Anterior cingulate cortex (tissue), 58 donors: Measurements from ENCODE around the gene BOLA2.
"Not testable (repeated sequence)": the region's sequence is repeated elsewhere in the genome, so short reads cannot be mapped to it uniquely, and the experiment has no call there.

ENCODE experiments used
- DNase-seq, 58 donors: peaks; one replicate each; lab custom pipeline; 2025; lab: John Stamatoyannopoulos, UW

BOLA2 gene

DNA sequence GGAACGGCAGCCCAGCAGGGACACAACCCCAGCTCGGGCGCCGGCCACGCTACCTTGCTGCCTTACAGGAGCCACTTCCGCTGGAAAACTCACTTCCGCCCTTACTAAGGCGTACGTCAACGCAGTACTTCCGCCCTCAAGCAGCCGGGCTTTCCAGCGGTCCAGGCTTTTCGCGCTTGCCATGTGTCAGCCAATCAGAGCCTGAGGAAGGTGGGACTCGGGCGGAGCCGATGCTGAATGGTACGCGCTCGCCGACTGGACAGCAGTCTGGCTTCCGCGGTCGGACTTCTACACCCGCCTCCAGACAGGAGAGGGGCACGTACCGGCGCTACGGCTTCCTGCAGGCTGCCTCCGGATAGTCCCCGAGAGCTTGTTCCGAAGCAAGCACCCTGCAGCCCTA lies at the start of gene BOLA2, which contains the start of gene SLX1B:
Gene BOLA2, minus strand, starts transcription at position 83 of the 400 bp plus-strand sequence. CDS start 98 bp downstream, outside the sequence.
Gene SLX1B, plus strand, starts transcription at position 265 of the 400 bp plus-strand sequence.
- DNase-seq = not testable (repeated sequence)

- not testable (repeated sequence) for DNase-seq
Measured at GRCh38 chr16:29482276-29482675, 28.1 kb upstream of the BOLA2 start.

DNA sequence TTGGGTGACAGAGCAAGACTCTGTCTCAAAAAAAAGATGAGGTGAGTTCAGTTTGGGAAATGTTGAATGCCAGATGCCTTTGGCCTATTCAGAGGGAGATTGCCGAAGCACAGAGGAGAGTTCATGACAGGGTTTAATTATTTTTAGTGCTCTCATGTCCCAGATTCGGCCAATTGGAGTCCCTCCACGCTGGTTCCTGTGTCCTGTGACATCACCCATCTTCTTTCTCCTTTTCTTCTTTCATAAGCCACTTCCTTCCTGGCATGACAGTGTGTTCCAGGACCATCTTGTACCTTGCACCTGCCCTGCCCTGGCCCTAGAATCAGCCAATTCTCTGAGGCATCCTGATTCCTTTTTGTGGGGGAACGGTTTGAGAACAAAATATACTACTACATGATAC lies 17.9 kb upstream of the BOLA2 start:
- DNase-seq = not testable (repeated sequence)

GRCh38 chr16:29469660-29470059 lies 15.5 kb upstream of the BOLA2 start:
- DNase-seq = not testable (repeated sequence)

DNA sequence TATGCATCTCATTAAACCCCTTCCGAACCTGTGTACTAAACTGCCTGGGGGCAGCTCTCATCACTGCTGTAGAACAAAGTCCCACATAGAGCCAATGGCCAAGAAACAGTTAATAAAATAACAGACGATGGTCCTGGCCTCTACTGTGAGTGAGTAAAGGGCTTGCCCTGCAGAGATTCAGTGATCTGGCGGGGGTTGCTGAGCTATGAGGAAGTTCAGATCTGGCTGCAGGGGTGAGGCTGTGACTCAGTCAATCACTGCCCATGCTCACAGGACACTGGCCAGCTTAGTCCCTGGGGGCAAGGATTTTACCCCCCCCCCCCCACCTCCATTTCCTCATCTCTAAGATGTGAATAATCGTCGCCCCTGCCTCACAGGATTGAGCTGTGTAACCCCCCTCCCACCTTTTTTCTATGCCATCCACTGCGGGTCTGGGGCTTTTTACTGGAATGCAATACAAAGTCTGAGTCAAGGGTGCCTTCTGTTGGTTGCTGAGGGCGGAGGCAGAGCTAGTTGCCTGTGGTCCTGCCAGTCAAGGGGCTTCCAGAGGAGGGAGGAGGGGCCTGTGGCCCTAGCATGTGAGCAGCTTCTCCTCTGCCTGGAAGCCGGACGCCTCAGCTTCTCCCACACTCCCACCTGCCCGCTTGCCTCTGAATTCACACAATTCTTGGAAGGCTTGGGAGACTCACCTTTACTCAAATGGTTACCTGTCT lies 13.7 kb upstream of the BOLA2 start:
- not testable (repeated sequence) for DNase-seq

DNA sequence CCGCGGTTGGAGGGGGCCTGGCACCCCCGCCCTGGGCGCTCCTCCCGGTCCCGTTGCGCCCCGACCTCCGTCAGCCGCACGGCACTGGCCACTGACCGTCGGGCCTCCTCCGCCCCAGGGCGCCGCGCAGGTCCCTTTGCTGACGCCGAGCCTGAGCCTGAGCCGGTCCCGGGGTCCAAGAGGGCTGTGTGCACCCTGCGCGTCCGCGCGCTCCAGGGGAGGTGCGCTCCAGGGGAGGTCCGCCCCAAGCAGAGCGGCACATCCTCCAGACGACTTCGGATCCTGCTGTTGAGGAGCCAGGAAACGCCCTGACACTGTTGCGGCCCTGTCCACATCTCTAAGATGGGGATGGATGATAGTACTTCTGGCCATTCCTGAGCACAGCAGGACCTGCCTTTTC lies 12.8 kb upstream of the BOLA2 start:
- not testable (repeated sequence) for DNase-seq

DNA sequence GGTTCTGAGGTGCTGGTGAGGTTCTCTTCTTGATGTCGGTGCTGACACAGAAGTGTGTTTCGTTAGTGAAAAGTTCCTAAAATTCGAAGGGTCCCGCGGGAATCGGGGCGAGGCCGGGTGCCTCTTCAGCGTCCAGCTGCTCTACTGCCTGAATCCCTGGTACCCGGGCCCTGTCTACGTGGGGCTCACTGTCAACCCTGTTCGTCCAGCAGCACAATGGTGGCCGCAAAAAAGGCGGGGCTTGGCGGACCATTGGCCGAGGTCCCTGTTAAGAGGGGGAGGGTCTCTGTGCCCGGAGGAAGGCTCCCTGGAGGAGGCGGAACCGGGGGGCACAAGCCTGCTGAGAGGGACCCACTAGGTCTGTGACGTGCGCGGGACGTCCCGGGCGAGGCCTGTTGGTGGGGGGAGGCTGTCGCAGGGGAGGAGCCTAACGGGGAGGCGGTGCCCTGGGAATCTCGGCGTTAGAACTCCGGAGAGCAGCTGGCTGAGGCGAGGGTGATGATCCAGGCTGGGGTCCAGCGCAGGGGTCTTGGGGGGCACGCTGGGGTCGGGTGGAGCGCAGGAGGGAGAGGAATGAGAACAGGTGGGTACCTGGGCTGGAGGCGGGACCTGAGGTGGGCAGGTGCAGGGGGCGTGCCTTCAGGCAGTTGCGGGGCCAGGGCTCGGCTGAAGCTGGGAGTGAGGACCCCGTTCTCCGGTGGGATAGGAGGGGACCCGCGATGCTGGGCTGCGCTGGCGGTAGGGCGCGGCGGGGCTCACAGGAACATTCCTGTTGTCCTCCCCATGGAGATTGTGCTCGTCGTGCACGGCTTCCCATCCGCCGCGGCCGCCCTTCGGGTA lies 12.1 kb upstream of the BOLA2 start:
- DNase-seq = not testable (repeated sequence)

DNA sequence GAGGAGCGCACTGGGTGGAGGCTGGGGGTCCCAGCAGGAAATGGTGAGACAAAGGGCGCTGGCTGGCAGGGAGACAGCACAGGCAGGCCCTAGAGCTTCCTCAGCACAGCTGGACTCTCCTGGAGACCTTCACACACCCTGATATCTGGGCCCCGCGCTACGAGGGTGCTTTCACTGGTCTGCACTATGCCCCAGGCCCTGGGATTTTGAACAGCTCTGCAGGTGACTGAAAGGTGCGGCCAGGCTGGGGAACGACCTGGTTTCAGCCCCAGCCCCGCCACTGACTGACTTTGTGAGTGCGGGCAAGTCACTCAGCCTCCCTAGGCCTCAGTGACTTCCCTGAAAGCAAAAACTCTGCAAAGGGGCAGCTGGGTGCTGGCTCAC lies 6.5 kb upstream of the BOLA2 start:
- DNase-seq = not testable (repeated sequence)

- not testable (repeated sequence) for DNase-seq
Measured at GRCh38 chr16:29459706-29460646, 5.8 kb upstream of the BOLA2 start, which contains the start of gene SULT1A4. SULT1A4 (plus strand) TSS chr16:29459913; CDS start chr16:29461386, 1,473 bp downstream.

- not testable (repeated sequence) for DNase-seq
Measured at GRCh38 chr16:29457660-29458059, 3.5 kb upstream of the BOLA2 start.

DNA sequence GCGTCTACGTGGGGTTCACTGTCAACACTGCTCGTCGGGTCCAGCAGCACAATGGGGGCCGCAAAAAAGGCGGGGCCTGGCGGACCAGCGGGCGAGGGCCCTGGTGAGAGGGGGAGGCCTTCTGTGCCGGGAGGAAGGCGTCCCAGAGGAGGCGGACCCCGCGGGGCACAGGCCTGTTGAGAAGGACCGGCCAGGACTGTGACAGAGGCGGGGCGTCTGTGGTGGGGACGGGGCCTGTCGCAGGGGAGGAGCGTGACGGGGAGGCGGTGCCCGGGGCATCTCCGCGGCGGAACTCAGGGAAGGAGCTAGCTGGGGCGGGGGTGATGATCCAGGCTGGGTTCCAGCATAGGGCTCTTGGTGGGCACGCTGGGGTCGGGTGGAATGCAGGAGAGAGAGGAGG lies 677 bp upstream of the BOLA2 start:
- DNase-seq = not testable (repeated sequence)

DNA sequence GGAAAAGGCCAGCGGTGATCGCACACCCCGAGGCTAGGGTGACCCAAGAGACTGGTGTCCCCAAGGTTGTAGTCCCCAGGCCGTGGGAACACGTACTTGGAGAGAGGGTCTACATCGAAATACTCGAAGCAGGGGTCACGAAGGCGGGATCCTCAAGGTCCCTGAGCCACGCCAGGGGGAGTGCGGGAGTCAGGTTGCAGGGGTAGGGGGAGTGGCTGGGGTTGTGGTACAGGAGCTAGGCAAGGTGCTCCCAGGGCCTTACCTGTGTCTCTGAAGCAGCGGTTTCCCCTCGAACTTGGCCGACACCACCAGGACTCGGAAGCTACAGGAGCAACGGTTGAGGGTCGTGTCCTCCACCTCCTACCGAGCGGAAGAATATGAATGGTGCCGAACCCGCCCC lies 397 bp downstream of the BOLA2 start:
- not testable (repeated sequence) for DNase-seq

DNA sequence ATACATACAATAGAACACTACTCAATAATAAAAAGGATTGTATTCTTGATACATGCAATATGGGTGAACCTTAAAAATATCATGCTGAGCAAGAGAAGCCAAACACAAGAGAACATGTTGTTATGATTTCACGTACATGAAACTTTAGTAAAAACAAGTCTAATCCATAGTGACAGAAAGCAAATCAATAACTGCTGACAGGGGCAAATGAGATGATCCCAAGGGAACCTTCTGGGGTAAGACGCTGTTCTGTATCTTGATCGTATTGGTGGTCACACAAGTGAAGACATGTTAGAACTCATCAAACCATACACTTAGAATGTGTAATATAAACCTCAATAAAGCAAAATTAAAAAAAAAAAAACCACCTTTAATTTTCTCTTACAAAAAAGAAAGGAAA lies 28.8 kb downstream of the BOLA2 start:
- not testable (repeated sequence) for DNase-seq

- DNase-seq = not testable (repeated sequence)
Measured at GRCh38 chr16:29423587-29423986, 30.6 kb downstream of the BOLA2 start.

- not testable (repeated sequence) for DNase-seq
Measured at GRCh38 chr16:29405249-29405648, 48.9 kb downstream of the BOLA2 start.
